ENCODE data around the gene TBRG4.

The TBRG4 gene

DNA sequence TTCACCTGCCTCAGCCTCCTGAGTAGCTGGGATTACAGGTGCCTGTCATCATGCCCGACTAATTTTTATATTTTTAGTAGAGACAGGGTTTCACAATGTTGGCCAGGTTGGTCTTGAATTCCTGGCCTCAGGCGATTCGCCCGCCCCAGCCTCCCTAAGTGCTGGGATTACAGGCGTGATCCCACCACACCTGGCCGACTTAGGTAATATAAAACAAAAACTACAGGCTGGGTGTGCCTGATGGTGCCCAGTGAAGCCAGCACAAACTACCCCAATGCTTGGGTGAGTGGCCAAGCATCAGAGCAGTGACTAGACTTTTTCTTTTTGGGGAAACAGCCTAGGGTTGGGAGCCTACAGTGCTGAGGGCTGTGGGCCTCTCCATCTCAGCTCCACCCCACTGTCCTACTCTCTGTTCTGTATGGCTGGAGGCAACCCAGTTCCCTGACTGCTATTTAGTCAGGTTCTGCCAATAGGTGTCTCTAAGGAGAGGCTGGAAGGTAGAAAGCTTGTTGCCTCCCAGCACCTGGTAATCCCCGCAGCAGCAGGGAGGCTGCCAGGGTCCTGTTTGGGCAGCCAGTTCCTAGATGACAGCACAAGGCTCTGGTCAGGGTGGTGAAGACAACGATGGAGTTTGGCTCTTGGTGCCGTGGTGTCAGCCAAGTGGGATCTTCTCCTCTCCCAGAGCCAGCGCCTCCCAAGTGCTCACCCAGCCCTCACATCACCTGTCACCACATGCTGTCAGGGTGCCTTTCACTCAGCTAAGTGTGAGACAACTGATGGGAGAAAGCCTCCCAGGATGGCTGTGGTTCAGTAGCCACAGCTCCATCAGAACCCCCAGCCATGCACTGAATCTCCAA, 12.3 kb downstream of the TBRG4 start:
- peaks cover 4% of the 10 kb centered on the region for H3K4me1 Mint-ChIP-seq (ENCODE audit: low read depth)
- H3K27ac Mint-ChIP-seq = peak overlapping the region; percentile 64
- no peaks in the 10 kb centered on the region for H3K27me3 Mint-ChIP-seq
- H3K36me3 Mint-ChIP-seq (ENCODE audit: low read depth) = peaks cover 68% of the 10 kb centered on the region
- no peak overlapping the region for H3K4me3 Mint-ChIP-seq
- DNase-seq = peak; percentile 29
- H3K9me3 Mint-ChIP-seq = no peaks in the 10 kb centered on the region

DNA sequence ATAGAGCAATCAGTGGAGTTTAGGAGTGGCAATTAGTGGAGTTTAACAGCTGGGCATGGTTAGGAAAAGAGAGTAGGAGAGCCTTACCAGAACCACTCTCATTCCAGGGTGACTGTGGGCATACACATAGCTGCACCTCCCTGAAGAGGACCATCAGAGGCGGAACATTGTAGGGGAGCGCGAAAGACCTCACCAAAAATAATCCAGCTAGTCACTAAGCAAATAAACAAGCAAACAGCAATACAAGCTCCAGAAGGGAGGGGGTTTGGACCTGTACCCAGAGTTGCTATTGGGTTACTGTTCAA, 18.6 kb downstream of the TBRG4 start:
- H3K27me3 Mint-ChIP-seq = peaks cover 12% of the 10 kb centered on the region
- DNase-seq = no peak
- no peak overlapping the region for H3K27ac Mint-ChIP-seq
- peaks cover 7% of the 10 kb centered on the region for H3K36me3 Mint-ChIP-seq (ENCODE audit: low read depth)
- H3K9me3 Mint-ChIP-seq = no peaks in the 10 kb centered on the region
- H3K4me3 Mint-ChIP-seq = no peak overlapping the region
- H3K4me1 Mint-ChIP-seq (ENCODE audit: low read depth) = peaks cover 10% of the 10 kb centered on the region

DNA sequence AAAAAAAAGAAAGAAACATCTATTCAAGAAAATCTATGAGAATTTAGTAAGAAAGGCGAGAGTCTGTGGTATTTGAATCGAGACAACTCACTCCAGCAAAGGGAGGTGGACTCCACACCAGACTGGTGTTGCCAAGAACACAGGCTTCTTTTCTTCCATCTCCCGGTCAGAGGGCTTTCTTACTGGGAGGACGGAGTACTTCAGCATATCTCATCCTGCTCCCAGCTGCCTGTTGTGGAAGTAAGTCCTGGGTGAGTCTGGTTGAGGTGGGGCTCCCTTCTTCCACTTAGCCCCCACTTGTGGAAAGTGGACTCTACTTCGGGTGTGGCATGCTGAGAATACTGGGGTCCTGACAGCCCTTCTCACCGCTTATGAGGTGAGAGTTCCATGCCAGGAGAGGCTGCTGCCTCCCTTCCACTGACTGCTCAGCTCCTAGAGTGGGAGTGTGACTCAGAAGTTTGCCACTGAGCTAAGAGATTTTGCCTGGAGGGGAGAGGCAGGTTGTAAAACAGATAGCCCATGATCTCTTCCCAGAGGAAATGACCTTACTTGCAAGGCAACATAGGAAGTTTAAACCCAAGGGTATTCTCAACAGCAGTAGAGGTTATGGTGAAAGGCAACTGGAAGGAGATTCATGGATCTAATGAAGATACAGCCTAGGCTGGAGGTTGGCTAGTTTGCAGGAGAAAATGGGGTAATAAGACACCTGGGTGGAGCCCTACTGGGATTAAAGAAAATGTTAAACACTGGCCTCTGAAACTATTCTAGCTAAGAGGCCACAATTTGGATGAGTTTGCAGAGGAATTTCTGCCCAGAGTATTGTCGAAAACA, 19.2 kb downstream of the TBRG4 start:
- H3K4me1 Mint-ChIP-seq (ENCODE audit: low read depth) = peaks cover 10% of the 10 kb centered on the region
- no peak overlapping the region for H3K4me3 Mint-ChIP-seq
- H3K27ac Mint-ChIP-seq = no peak overlapping the region
- no peaks in the 10 kb centered on the region for H3K9me3 Mint-ChIP-seq
- no peak for DNase-seq
- H3K36me3 Mint-ChIP-seq (ENCODE audit: low read depth) = peaks cover 3% of the 10 kb centered on the region
- peaks cover 13% of the 10 kb centered on the region for H3K27me3 Mint-ChIP-seq

DNA sequence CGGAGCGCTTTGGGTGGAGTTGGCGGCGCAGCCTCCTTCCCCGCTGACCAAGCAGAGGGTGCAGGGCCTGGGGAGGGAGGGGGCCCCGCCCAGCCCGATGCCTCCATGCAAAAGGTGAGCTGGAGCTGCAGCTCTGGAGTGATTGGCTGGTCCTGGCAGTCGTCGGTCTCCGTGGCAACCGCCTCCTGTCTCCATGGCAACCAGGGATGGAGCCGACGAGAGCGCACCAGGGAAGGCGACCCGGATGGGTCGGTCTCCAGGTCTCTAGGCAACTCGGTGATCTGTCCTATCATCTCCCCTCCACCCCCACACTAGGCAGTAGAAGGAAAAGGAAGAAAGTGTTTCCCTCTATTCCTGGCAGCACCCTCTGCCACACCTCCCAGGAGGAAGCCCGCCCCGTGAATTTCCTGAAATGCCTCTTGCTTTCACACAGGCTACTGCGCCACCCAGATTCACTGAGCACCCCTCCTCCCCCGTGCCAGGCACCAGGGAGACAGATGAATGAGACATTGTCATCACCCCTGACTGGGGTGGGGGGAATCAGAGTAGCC, 22.1 kb downstream of the TBRG4 start:
- Mint-ChIP-seq H3K27ac (peak overlapping the region; percentile 70), H3K9me3 (no peaks in the 10 kb centered on the region), H3K4me1 (ENCODE audit: low read depth) (peaks cover 10% of the 10 kb centered on the region), H3K27me3 (peaks cover 13% of the 10 kb centered on the region), H3K4me3 (peak overlapping the region; percentile 75), H3K36me3 (ENCODE audit: low read depth) (no peaks in the 10 kb centered on the region)
- DNase-seq = peak; percentile 75

DNA sequence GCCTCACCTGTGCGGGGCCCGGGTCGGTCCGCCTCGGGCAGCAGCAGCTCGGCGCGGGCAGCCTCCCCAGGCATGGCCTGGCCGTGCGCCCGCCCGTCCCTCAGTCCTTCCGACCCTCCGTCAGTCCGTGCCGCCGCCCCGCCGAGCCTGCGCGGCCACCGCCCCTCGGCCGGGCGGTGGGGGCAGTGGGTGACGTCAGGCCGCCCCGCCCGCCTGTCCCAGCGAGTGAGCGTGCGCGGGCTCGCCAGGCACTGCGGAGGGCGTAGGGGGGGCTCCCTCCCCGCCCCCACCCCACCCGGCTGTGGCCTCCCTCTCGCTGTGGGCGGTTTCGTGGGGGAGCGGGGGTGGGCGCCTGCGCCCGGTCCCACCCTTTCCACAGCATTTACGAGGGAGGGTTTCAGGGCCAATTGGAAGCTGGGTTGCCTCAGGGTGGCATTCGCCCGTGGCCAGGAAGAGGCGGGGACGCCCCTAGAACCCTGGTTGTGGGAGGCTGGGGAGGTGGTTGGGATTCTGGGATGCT, 22.6 kb downstream of the TBRG4 start, which contains the start of gene NACAD:
Gene NACAD, minus strand, starts transcription at position 149 of the 520 bp plus-strand sequence. Its CDS starts 75 bp downstream, at position 74.
- H3K27me3 Mint-ChIP-seq = peaks cover 13% of the 10 kb centered on the region
- peak within 1 kb of the TSS; percentile 75 for H3K4me3 Mint-ChIP-seq
- peak within 1 kb of the TSS; percentile 70 for H3K27ac Mint-ChIP-seq
- H3K4me1 Mint-ChIP-seq (ENCODE audit: low read depth) = peaks cover 10% of the 10 kb centered on the region
- no peaks in the 10 kb centered on the region for H3K36me3 Mint-ChIP-seq (ENCODE audit: low read depth)
- H3K9me3 Mint-ChIP-seq = no peaks in the 10 kb centered on the region
- peak; percentile 58 for DNase-seq

DNA sequence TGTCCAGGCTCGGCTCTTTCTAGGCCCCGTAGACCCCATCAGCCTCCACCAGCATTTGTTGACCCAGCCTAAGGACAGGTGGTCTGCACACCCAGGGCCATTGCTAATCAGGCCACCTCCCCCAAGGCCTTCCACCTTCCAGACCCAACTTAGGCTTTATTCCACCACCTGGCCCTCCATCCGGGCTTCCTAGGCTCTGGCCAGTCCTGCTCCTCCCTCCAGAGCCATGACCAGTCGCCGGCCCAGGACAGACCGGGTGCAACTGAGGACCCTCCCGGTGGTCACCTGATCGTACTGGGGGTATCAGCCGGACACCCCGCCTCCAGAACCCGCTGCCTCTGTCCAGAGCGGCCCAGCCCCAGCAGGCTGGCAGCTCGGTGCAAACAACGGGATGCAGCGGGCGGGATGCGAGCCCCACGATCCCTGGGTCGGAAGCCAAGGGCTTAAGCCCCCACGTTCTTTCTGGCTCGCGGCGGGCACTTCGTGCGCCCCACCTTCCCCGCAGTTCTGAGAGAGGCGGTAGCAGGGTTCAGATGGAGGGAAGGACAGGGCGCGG, 23.3 kb downstream of the TBRG4 start:
- Mint-ChIP-seq H3K36me3 (ENCODE audit: low read depth) (no peaks in the 10 kb centered on the region), H3K9me3 (no peaks in the 10 kb centered on the region), H3K4me1 (ENCODE audit: low read depth) (peaks cover 10% of the 10 kb centered on the region), H3K4me3 (peak overlapping the region; percentile 48), H3K27ac (no peak overlapping the region), H3K27me3 (peaks cover 13% of the 10 kb centered on the region)
- DNase-seq = no peak

DNA sequence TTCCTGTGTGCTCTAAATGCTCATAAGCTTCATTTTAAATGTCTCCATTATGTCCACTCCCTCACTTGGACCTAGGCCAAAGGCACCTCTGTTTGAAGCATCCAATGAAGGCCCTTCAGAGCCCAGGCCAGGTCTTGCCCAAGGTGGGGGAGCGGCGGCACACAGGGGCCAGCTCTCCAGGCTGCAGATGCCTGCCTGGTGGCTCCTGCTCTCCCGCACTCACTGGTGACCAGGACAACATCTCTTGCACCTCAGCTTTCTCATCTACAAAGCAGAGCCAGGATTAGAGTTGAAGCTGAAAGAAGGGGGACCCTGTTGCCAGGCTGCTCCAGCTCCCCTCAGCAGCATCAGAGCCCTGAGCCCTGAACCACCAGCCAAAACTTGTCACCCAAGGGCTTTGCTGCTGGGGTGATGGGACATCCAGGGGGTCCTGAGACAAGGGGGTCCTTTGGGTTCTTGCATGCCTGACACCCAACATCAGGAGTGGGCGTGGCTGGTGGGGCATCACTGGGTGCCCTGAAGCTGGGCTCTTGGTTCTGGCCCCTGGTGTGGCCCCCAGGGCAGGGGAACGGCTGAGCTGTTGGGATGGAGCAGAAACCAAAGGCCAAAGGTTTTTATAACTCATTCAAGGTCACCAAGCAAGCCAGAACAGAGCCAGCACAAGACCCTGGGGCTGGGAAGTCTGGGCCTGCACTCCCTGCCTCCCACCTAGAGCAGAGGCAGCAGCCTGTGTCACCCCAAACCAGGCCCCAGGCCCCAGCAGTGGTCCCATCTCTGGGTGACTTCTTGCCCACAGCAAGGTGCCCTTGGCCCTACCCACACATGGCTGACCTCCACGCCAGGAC, 24.0 kb downstream of the TBRG4 start:
- Mint-ChIP-seq H3K36me3 (ENCODE audit: low read depth) (no peaks in the 10 kb centered on the region), H3K4me3 (peak overlapping the region; percentile 48), H3K27ac (no peak overlapping the region), H3K9me3 (no peaks in the 10 kb centered on the region), H3K4me1 (ENCODE audit: low read depth) (peaks cover 10% of the 10 kb centered on the region), H3K27me3 (peaks cover 13% of the 10 kb centered on the region)
- DNase-seq = no peak

DNA sequence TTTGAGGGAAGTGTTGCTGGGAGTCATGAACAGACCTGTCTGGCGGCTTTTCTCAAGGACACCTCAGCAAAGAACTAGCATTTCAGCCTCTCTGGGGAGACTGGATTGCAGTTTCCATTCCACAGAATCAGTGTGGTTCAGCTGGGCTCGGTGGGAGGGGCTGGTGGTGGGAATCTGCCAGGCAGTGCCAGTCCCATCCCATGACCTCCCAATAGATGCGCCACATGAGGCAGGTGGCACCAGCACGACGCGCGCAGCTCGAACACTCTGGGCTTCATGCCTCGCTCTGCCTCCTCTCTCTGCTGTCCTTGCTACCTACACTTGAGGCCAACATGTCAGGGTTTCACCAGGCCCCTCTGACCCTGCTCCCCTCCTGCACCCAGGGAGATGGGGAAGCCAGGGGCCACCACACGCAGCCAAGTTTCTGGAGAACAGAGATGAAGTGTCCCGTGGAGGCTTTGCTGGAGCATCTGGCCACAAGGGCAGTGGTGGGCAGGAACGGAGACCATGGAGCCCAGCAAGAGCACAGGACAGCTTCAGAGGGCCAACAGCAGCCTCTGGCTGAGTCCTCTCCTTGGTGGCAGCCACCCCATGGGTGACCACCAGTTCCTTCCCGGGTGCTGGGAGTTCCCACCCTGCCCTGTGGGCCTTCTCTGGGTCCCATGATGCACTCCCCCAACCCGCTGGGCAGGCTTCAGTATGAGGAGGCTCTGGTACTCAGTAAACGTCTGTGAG, 25.0 kb downstream of the TBRG4 start:
- no peak for DNase-seq
- Mint-ChIP-seq H3K4me3 (no peak overlapping the region), H3K27me3 (peaks cover 13% of the 10 kb centered on the region), H3K36me3 (ENCODE audit: low read depth) (no peaks in the 10 kb centered on the region), H3K9me3 (no peaks in the 10 kb centered on the region), H3K27ac (no peak overlapping the region), H3K4me1 (ENCODE audit: low read depth) (peaks cover 10% of the 10 kb centered on the region)

DNA sequence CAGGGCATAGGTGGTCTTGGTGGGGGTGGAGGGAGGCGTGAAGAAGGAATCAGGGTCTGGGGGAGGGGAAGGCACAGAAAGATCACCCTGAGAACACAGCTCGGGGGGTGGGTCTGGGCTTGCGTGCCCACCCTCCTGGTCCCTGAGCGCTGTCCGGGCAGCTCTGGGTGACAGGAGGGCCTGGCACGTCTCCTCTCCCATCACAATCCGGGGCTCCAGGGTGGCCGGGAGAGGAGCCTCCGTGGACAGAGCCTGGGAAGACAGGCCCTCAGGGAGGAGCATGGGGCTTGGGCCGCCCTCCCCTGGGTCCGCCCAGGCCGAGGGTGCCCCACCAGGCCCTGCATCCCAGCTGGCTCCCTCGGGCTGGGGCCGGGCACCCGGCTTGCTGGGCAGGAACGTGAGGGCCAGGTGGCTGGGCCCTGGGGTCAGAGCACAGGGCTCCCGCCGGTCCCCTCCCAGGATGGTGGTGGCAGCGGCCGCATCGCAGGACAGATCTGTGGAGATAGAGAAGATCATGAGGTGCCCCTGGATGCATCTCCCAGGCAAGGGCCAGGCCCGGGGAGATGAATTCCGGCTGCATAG, 25.8 kb downstream of the TBRG4 start:
- peaks cover 10% of the 10 kb centered on the region for H3K4me1 Mint-ChIP-seq (ENCODE audit: low read depth)
- H3K4me3 Mint-ChIP-seq = no peak overlapping the region

DNA sequence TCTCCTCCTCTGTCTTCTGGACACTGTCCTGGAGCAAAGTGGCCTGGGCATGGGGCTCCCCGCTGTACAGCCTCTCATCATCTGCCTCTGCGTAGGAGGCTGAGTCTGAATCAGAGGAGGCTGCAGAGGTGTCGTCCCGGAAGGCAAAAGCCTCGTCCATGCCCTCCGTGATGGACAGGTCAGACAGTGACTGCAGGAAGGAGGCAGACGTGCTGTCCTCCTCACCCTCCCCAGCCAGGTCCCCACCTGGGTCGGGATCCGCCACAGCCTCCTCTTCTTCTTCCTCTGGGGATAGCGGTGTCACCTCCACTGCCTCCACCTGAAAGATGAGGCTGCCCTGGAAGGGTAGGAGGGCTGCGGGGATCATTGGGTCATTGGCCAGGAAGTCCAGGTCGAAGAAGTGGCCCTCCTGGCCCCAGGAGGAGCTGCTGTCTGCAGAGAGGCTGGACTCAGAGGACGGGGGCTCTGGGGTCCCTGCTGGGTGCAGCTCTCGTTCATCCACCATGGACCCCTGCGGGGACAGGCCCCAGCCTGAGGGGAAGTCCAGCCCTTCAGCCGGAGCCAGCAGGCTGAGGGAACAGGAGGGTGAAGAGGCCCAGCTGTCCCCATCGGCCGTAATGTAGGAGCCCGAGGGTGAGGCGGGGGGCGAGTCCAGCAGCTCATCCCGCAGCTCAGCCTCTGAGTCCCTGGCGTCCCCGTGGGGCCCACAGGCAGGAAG, 26.4 kb downstream of the TBRG4 start:
- Mint-ChIP-seq H3K27me3 (peaks cover 13% of the 10 kb centered on the region), H3K36me3 (ENCODE audit: low read depth) (no peaks in the 10 kb centered on the region), H3K4me1 (ENCODE audit: low read depth) (peaks cover 10% of the 10 kb centered on the region), H3K4me3 (no peak overlapping the region), H3K9me3 (no peaks in the 10 kb centered on the region), H3K27ac (no peak overlapping the region)
- DNase-seq = no peak

More for the DNA sequence above, 25.8 kb downstream of the TBRG4 start:
- DNase-seq = no peak
- no peaks in the 10 kb centered on the region for H3K9me3 Mint-ChIP-seq
- H3K36me3 Mint-ChIP-seq (ENCODE audit: low read depth) = no peaks in the 10 kb centered on the region
- no peak overlapping the region for H3K27ac Mint-ChIP-seq
- peaks cover 13% of the 10 kb centered on the region for H3K27me3 Mint-ChIP-seq

DNA sequence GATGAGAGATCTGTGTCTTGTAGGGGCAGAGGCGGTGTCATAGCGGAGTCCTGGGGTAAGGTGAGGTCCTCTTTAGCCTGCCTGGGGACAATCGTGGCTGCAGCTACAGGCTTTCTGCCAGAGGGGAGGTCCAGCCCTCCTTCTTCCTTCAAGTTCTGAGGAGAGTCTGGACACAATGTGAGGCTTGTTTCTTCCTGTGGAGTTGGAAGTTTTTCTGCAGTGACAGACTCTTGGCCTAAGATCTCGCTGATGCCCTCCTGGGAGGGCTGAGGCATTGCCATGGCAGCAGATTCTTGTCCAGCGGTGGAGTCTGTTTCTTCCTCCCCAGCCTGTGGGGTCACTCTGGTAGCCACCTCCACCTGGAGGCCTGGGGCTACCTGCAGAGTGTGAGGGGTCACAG, 27.2 kb downstream of the TBRG4 start:
- no peak for DNase-seq
- Mint-ChIP-seq H3K9me3 (no peaks in the 10 kb centered on the region), H3K4me1 (ENCODE audit: low read depth) (peaks cover 5% of the 10 kb centered on the region), H3K27me3 (peaks cover 6% of the 10 kb centered on the region), H3K27ac (no peak overlapping the region), H3K36me3 (ENCODE audit: low read depth) (no peaks in the 10 kb centered on the region), H3K4me3 (no peak overlapping the region)

DNA sequence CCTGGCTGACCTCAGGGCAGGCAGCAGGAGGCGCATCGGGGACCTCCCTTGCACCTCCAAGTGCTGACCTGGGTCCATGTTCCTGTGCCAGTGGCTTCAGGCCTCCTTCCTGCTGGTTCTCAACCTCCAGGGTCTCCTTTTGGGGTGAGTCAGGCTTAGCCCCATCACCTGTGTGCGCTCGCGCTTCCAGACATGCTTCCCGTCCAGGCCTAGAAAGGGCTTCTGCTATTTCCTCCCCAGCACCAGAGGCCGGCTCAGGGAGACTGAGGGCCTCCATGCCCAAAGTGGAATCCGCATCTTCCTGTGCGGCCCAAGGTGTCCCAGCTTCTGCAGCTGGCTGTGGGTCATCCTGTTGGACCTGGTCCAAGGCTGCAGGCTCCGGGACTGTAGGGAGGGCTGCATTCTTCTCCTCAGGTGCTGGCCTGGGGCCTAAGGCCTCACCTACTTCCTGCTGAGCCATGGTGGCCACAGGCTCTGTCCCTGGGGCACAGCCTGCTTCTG, 28.6 kb downstream of the TBRG4 start:
- Mint-ChIP-seq H3K27me3 (peaks cover under 1% of the 10 kb centered on the region), H3K4me3 (no peak overlapping the region), H3K27ac (peak overlapping the region; percentile 73), H3K4me1 (ENCODE audit: low read depth) (peaks cover under 1% of the 10 kb centered on the region), H3K9me3 (no peaks in the 10 kb centered on the region), H3K36me3 (ENCODE audit: low read depth) (no peaks in the 10 kb centered on the region)
- peak; percentile 26 for DNase-seq

All from activated T-cell treated with anti-CD3 and anti-CD28 coated beads, Interleukin-2, amount 50 U/mL, for 24 hours (primary cell).